ENCODE measurements around the gene LCMT1.
"Not testable (repeated sequence)": the region's sequence is repeated elsewhere in the genome, so short reads cannot be mapped to it uniquely, and the experiment has no call there.

The LCMT1 gene

DNA sequence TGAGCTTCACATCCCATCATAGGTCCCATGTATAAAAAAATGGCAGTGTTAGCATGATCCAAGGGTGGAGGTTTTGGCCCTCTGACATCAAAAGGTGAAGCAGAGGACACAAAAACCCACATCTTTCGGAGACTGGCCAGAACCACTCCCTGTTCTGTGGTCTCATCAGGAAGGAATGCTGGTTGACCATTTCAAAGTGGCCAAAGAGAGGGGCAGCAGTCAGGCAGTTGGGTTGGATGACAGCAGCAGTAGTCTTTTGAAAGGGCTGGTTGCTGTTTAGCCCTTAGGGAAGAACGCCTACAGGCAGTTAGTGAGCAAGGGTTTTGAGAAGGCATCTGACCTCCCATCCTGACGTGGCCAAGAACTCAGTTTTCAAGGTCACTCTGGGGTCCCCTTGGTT is 40.5 kb downstream of the LCMT1 start:
- no peak for DNase-seq

GRCh38 chr16:25155553-25156460 is 44.3 kb downstream of the LCMT1 start:
- DNase-seq: no peak

GRCh38 chr16:25157271-25157875 is 45.8 kb downstream of the LCMT1 start:
- no peak for DNase-seq

DNA sequence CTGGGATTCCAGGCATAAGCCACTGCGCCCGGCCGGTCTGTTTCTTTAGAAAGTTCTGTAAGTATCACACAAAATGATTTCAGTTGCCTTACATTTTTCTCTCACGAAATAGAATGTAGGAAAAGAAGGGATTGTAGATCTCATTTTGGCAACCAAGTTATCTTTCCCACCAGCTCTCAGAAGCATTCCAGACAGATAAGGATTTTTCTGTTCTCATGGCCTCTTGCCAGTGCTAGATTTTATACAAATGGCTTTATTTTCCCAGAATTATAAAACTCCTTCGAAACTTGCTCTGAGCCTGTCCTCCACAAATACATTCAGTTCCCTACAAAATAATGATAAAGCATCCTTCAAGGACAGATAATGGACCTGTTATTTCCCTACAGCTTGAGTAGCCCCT is 46.9 kb downstream of the LCMT1 start:
- no peak for DNase-seq

DNA sequence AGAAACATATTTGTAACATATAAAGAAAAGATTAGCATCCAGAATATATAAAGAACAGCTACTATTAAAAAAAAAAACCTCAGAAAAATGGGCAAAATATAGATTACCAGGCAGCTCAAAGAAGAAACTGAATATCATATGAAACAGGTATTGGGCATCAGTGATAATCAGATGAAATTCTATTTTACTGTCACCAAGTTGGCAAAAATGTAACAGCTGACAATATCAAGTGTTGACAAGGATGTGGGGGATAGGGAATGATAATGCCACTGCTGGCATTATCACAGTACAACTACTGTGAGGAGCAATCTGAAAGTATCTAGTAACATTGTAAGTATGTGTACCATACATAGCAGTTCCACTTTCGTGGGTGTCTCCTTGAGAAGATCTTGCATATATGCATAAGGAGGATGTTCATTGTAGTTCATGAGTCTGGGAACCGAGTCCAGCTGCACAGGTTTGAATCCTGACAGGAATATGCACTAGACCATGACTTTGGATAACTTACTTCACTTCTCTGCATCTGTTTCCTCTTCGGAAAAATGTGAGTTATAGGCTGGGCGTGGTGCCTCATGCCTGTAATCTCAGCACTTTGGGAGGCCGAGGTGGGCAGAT is 50.3 kb downstream of the LCMT1 start:
- no peak for DNase-seq

DNA sequence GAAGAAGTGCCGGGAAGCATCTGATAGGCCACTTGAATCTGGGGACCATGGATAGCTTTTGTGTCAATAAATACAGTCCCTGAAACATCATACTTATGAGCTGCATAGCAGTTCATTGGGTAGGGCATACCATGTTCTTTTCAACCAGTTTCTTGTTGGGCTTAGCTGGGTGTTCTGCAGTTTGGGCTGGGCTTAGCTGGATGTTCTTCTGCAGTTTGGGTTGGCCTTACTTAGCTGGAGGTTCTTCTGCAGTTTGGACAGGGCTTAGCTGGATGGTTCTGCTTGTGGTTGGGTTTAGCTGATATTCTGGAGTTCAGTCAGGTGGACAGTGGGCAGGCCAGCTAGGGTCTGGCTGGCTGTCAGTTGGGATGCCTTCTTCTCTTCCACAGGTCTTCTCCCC is 52.1 kb downstream of the LCMT1 start:
- no peak for DNase-seq

DNA sequence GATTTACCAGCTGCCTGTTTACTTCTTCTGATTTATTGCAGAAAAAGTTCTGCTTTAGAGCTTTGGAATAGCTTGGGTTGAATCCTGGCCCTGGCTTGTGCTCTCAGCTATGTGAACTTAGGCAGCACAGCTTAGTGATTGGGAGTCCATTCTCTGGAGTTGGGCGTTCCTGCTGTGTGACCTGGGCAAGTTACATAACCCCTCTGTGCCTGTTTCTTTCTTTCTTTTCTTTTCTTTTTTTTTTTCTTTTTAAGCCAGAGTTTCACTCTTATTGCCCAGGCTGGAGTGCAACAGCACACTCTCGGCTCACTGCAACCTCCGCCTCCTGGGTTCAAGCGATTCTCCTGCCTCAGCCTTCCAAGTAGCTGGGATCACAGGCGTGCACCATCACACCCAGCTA is 53.7 kb downstream of the LCMT1 start:
- DNase-seq: no peak

DNA sequence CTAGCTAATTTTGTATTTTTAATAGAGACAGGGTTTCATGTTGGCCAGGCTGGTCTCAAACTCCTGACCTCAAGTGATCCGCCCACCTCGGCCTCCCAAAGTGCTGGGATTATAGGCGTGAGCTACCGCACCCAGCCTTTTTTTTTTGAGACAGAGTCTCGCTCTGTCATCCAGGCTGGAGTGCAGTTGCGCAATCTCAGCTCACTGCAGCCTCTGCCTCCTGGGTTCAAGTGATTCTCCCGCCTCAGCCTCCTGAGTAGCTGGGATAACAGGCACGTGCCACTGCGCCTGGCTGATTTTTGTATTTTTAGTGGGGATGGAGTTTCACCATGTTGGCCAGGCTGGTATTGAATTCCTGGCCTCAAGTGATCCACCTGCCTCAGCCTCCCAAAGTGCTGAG is 56.4 kb downstream of the LCMT1 start:
- DNase-seq: not testable (repeated sequence)

GRCh38 chr16:25171390-25171789 is 59.8 kb downstream of the LCMT1 start:
- no peak for DNase-seq

DNA sequence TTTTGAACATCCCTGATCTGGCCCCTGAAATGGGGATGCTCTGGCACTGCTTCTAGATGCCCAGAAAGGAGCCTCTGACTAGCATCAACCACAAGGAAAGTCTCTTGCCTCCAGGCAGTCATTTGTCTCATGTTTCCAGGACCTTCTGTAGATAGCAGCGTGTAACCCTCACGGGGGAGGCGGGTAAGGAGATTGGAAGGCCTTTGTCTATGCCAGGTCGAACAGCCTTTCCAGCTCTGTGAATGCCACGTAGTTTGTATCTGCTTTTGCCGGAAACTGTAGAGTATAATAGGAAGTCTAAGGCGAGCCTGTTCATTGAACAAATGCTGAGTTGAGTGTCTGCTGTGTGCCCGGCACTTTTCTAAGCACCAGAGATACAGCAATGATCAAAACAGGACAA is 61.3 kb downstream of the LCMT1 start:
- no peak for DNase-seq

GRCh38 chr16:25174285-25174684 is 62.7 kb downstream of the LCMT1 start:
- DNase-seq: no peak

GRCh38 chr16:25176136-25176535 is 64.6 kb downstream of the LCMT1 start:
- no peak for DNase-seq

DNA sequence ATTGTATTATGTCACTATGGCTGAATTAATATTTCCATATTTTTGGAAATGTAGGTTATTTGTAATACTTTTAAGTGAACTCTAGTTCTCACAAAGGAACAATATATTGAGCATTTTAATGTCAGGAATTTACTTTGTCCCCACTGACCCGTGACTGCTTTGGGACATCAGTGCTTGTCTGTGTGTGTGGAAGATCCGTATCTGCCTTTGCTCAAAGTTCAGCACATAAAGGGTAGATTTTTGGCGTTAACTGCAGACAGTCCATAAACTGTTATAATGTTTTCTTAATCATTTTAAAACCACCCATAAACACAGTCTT is 65.9 kb downstream of the LCMT1 start:
- DNase-seq: no peak

GRCh38 chr16:25177831-25178688 is 66.5 kb downstream of the LCMT1 start:
- DNase-seq: peak; percentile 25

DNA sequence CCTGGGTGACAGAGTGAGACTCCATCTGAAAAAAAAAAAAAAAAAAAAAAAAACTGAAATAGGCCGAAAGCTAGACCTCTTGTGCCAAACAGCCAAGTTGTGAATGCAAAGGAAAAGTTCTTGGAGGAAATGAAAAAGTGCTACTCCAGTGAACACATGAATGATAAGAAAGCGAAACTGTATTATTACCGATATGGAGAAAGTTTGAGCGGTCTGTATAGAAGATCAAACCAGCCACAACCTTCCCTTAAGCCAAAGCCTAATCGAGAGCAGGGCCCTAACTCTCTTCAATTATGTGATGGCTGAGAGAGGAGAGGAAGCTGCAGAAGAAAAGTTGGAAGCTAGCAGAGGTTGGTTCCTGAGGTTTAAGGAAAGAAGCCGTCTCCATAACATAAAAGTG is 69.7 kb downstream of the LCMT1 start:
- DNase-seq: not testable (repeated sequence)

DNA sequence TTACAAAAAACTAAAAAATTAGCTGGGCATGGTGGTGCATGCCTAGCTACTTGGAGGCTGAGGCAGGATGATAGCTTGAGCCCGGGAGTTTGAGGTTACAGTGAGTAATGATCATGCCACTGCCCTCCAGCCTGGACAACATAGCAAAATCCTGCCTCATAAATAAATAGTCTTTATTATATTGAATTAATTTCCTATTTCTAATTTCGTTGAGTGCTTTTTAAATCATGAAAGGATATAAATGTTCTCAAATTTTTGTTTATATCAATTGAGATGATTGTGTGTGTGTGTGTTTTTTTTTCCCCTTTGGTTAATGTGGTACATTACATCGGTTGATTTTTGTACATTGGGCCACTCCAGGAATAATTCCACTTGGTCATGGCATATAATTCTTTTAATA is 73.2 kb downstream of the LCMT1 start:
- no peak for DNase-seq

DNA sequence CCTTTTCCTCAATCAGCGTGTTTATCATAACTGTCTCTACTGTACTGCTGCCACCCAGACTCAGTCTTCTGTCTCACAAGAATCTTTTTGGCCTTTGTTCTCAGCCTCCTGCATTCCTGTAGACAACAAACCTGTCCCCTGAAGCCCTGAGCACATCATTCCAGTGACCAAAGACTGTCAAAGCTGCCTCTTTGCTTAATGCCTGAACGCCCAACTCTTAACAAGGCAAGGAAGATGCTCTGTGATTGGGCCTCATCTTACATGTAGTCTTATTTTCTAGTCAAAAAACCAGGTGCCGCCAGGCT is 75.9 kb downstream of the LCMT1 start:
- DNase-seq: no peak

DNA sequence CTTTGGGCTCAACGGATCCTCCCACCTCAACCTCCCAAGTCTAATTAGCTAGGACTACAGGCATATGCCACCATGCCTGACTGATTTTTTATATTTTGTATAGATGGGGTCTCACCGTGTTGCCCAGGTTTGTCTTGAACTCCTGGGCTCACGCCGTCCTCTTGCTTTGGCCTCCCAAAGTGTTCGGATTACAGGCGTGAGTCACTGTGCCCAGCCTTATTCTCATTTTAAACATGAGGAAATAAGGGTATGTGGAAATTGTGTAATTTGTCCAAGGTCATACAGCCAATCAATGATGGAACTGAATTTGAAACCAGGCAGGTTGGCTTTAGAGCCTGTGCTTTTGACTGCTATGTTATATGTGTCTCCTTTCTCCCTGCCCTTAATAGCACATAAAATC is 77.8 kb downstream of the LCMT1 start:
- DNase-seq: no peak

GRCh38 chr16:25192096-25192495 is 80.6 kb downstream of the LCMT1 start:
- no peak for DNase-seq

- no peak for DNase-seq
These were observed 82.8 kb downstream of the LCMT1 start for GRCh38 chr16:25194273-25194878.

DNA sequence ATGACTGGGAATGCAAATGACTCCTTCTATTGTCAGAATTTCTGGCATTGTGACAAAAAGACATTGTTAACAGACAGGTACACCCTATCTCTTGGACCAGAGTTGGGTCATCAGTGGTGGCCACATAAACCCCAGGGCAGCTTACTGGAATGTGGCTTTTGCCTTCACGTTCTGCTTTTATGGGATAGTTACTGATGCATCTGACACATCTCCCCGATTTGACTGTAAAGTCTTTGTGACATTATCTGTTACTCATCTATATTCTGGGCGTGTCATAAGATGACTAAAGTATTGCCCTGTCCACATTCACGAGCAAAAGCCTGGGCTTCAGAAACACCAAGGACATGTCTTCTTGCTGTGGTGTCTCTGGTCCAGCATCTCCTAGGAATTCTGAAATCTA is 86.5 kb downstream of the LCMT1 start:
- no peak for DNase-seq

- DNase-seq: no peak
These were observed 87.9 kb downstream of the LCMT1 start for GRCh38 chr16:25199457-25199856.

- DNase-seq: peak; percentile 92
These were observed 99.2 kb downstream of the LCMT1 start for GRCh38 chr16:25210758-25211157.

Data from hematopoietic multipotent progenitor cell treated with erythropoietin and hydrocortisone succinate and interleukin-3 and kit ligand, for 4 days (in vitro differentiated cells).